TTC549 (cell line): ENCODE results near the gene GRB10.

ENCODE experiments used
- FAIRE-seq: peaks from 2 replicates; lab custom pipeline; 2012; peaks lifted over from hg19 to GRCh38; lab: Jason Lieb, UNC

Gene GRB10

GRCh38 chr7:50667338-50667737, 115.4 kb downstream of the GRB10 start:
- no peak for FAIRE-seq

- no peak for FAIRE-seq
Measured at GRCh38 chr7:50666124-50666496, 116.6 kb downstream of the GRB10 start.

- FAIRE-seq, result no peak
Measured at GRCh38 chr7:50665403-50666123, 117.1 kb downstream of the GRB10 start.

GRCh38 chr7:50664937-50665336, 117.8 kb downstream of the GRB10 start:
- FAIRE-seq, result no peak

GRCh38 chr7:50664461-50664922, 118.2 kb downstream of the GRB10 start:
- FAIRE-seq, result no peak

- no peak for FAIRE-seq
Measured at GRCh38 chr7:50663396-50664102, 119.1 kb downstream of the GRB10 start.

GRCh38 chr7:50662996-50663395, 119.7 kb downstream of the GRB10 start:
- FAIRE-seq, result no peak

- FAIRE-seq, result no peak
Measured at GRCh38 chr7:50662041-50662694, 120.5 kb downstream of the GRB10 start.

- FAIRE-seq, result no peak
Measured at GRCh38 chr7:50661345-50662040, 121.2 kb downstream of the GRB10 start.

GRCh38 chr7:50660830-50661175, 121.9 kb downstream of the GRB10 start:
- FAIRE-seq, result no peak

- FAIRE-seq, result no peak
Measured at GRCh38 chr7:50660040-50660829, 122.5 kb downstream of the GRB10 start.

GRCh38 chr7:50659329-50659965, 123.2 kb downstream of the GRB10 start:
- no peak for FAIRE-seq

- no peak for FAIRE-seq
Measured at GRCh38 chr7:50658696-50659095, 124.0 kb downstream of the GRB10 start.

GRCh38 chr7:50657912-50658311, 124.8 kb downstream of the GRB10 start:
- no peak for FAIRE-seq

- FAIRE-seq, result no peak
Measured at GRCh38 chr7:50657341-50657873, 125.3 kb downstream of the GRB10 start.

- no peak for FAIRE-seq
Measured at GRCh38 chr7:50656141-50656895, 126.4 kb downstream of the GRB10 start.

GRCh38 chr7:50655490-50655889, 127.2 kb downstream of the GRB10 start:
- FAIRE-seq, result no peak

GRCh38 chr7:50655020-50655419, 127.7 kb downstream of the GRB10 start:
- no peak for FAIRE-seq

- no peak for FAIRE-seq
Measured at GRCh38 chr7:50653981-50654425, 128.7 kb downstream of the GRB10 start.

- FAIRE-seq, result no peak
Measured at GRCh38 chr7:50653126-50653864, 129.4 kb downstream of the GRB10 start.
